Activated CD8-positive, alpha-beta T cell treated with anti-CD3 and anti-CD28 coated beads, Interleukin-2, amount 10 ng/mL, durations not matched to agents 7 days and 5 days (primary cell): Measurements from ENCODE around the gene TNFRSF11A. TPM values are rescaled to one million over a fixed set of nuclear protein-coding genes. Genes with fewer than 3 reads are reported as not detected.

ENCODE experiments used
- ATAC-seq: fragments of 150-1000 bp; cut with Tn5 transposase; one replicate; pipeline ENCODE4 v1.10.0; 2021; ENCODE audit warnings: moderate library complexity
- CTCF ChIA-PET: fragments of 350-600 bp; sonication (Branson Sonifier 250); formaldehyde crosslinking; loops from one replicate; lab custom pipeline; 2021; ENCODE audit warnings: antibody characterized with exemption; lab: Charles Lee
- POLR2A ChIA-PET: fragments of 350-600 bp; sonication (Branson Sonifier 250); formaldehyde crosslinking; loops from one replicate; lab custom pipeline; 2021; ENCODE audit warnings: antibody characterized with exemption; lab: Charles Lee
- DNase-seq: peaks from one replicate; pipeline ENCODE4 v3.0.0-alpha.2; 2020
- H3K27ac Mint-ChIP-seq: one replicate; pipeline ENCODE4 v1.8.0; 2021; ENCODE audit warnings: mild to moderate bottlenecking, mixed read lengths
- H3K27me3 Mint-ChIP-seq: one replicate; pipeline ENCODE4 v1.8.0; 2021; ENCODE audit warnings: low read depth, mixed read lengths
- H3K36me3 Mint-ChIP-seq: one replicate; pipeline ENCODE4 v1.8.0; 2021; ENCODE audit warnings: low read depth, mixed read lengths
- H3K4me1 Mint-ChIP-seq: one replicate; pipeline ENCODE4 v1.8.0; 2021; ENCODE audit warnings: low read depth, mixed read lengths
- H3K4me3 Mint-ChIP-seq: one replicate; pipeline ENCODE4 v1.8.0; 2021; ENCODE audit warnings: mild to moderate bottlenecking, mixed read lengths
- H3K9me3 Mint-ChIP-seq: one replicate; pipeline ENCODE4 v1.8.0; 2022; ENCODE audit warnings: mixed read lengths; ENCODE audit not compliant: insufficient read depth
- total RNA-seq, 2 experiments: library from RNA; stranded (reverse); gene quantifications; one replicate each; pipeline ENCODE4 v1.2.3, GENCODE V29; 2021

Gene TNFRSF11A
- total RNA-seq, 2 experiments from 2014 or later = 4.0 to 4.3 TPM

DNA sequence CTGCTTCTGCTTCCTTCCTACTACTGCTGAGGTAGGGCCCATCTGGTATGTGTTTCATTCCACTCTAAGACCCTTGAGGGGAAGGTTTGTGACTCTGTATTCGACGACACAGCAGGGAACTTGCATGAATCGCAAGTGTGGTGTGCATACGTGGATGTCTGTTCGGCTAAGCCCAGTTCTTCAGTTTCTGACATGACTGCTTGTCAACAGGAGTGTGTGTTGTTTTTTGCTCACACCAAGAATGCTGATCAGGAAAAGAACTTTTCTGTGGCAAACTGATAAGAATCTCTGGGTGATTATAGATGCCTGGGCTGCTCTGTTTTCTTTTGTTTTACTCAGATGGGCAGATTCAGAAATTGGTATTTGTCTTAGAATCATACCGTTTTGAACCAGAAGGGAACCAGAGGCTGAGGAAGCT lies 22.0 kb downstream of the TNFRSF11A start:
- no peaks in the 10 kb centered on the region for H3K9me3 Mint-ChIP-seq
- H3K27me3 Mint-ChIP-seq = peaks cover 9% of the 10 kb centered on the region
- no peak overlapping the region for H3K4me3 Mint-ChIP-seq
- peaks cover 12% of the 10 kb centered on the region for H3K4me1 Mint-ChIP-seq
- ATAC-seq (no peak), DNase-seq (no peak)
- POLR2A ChIA-PET = interaction anchor here (1.2 kb wide), 1 partner anchor 74 kb away, joined by 3 read pairs; no protein-coding TSS in a partner anchor
- CTCF ChIA-PET = interaction anchor here (1.3 to 1.6 kb wide), 2 partner anchors 21 kb away, joined by 3 to 4 read pairs; no protein-coding TSS in a partner anchor
- H3K36me3 Mint-ChIP-seq = no peaks in the 10 kb centered on the region
- H3K27ac Mint-ChIP-seq = no peak overlapping the region

DNA sequence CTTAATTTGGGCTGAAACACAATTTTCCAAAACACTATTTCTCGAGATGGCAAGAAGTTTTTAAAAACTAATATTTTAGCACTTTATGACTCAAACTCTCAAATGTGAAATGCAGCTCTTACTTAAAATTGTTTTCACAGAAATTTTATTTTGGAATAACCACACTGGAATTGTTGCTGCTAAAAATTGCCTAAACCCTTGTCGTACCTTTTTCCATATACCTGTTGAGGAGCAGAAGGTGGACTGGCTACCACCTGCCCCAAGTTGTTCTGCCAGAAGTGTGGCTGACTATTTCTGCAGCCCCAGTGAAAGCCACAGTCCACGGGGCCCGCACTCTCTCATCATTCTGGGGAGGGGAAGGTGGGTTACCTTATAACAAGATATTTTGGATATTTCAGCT lies 23.4 kb downstream of the TNFRSF11A start:
- H3K27me3 Mint-ChIP-seq = peaks cover 9% of the 10 kb centered on the region
- no peak overlapping the region for H3K4me3 Mint-ChIP-seq
- ChIA-PET CTCF (no interaction called here), POLR2A (interaction anchor here (0.6 kb wide), 1 partner anchor 15 kb away, joined by 3 read pairs; no protein-coding TSS in a partner anchor)
- DNase-seq (no peak), ATAC-seq (no peak)
- H3K4me1 Mint-ChIP-seq = peaks cover 12% of the 10 kb centered on the region
- no peaks in the 10 kb centered on the region for H3K36me3 Mint-ChIP-seq
- no peaks in the 10 kb centered on the region for H3K9me3 Mint-ChIP-seq
- H3K27ac Mint-ChIP-seq = no peak overlapping the region

DNA sequence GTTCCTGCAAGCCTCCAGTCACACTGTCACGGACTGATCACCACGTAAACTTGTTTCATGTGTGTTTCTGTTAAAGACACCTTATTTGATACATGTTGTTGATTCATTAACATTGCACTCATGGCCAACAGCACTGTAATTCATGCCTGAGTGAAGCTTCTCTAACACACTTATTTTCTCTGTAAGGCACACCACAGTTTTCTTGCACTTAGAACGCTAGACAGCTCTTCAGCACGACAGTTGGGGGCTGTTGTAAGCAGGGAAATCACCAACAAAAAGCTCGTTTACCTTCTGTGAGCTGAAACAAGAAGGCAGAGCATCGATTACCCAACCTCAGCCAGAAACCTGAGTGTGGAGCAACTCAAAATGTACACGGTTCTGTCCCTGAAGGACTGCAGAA lies 28.1 kb downstream of the TNFRSF11A start:
- CTCF ChIA-PET = no interaction called here
- DNase-seq = no peak
- Mint-ChIP-seq H3K9me3 (no peaks in the 10 kb centered on the region), H3K36me3 (no peaks in the 10 kb centered on the region), H3K4me1 (peaks cover 4% of the 10 kb centered on the region), H3K4me3 (no peak overlapping the region), H3K27ac (no peak overlapping the region), H3K27me3 (peaks cover 3% of the 10 kb centered on the region)
- ATAC-seq = no peak
- POLR2A ChIA-PET = no interaction called here

DNA sequence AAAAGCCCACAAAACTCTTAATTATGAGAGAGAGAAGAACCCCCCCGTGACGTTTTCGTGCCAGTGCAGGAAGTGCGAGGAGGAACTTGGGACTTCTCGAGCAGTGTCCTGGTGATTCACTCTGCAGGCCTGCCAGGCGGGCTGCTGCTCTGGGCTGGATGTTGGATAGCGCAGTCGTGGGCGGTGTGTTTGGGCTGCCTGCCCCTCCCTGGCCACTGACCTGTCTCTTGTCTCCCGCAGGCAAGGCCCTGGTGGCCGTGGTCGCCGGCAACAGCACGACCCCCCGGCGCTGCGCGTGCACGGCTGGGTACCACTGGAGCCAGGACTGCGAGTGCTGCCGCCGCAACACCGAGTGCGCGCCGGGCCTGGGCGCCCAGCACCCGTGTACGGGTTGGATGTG lies 29.0 kb downstream of the TNFRSF11A start:
- Mint-ChIP-seq H3K27ac (no peak overlapping the region), H3K27me3 (peaks cover 3% of the 10 kb centered on the region), H3K36me3 (no peaks in the 10 kb centered on the region), H3K9me3 (no peaks in the 10 kb centered on the region), H3K4me3 (no peak overlapping the region), H3K4me1 (peaks cover 4% of the 10 kb centered on the region)
- no peak for ATAC-seq
- POLR2A ChIA-PET = no interaction called here
- CTCF ChIA-PET = interaction anchor here (0.6 kb wide), 1 partner anchor 34 kb away, joined by 3 read pairs; no protein-coding TSS in a partner anchor
- DNase-seq = no peak

DNA sequence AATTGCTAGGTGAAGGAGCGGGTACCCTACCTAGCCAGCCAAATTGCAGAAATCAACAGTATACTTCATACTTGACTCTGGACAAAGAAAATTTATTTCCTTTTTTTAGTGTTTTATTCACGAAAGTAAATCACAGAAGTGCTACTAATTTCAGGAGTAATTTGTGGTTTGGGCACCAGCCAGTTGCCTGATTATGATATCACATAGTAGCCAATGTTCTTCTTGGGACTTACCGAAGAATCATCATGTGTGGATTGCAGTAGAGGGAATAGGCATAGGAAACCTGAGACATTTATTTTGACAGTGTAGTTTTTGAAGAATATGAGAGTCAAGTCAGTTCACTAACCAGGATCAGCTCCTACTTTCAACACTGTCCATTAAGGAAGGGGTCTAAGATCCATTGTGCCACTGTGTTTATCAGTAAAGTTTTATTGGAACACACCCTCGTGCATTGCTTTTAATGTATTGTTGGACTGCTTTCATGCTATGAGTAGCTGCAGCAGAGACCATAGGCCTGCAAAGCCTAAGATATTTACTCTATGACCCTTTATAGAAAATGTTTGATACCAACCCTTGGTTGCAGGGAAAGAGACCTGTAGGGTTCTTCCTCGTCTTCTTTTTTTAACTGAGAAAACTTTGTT lies 32.1 kb downstream of the TNFRSF11A start:
- no peaks in the 10 kb centered on the region for H3K27me3 Mint-ChIP-seq
- no peak for ATAC-seq
- no peaks in the 10 kb centered on the region for H3K36me3 Mint-ChIP-seq
- H3K27ac Mint-ChIP-seq = no peak overlapping the region
- POLR2A ChIA-PET = no interaction called here
- no peak overlapping the region for H3K4me3 Mint-ChIP-seq
- CTCF ChIA-PET = interaction anchor here (0.9 kb wide), 1 partner anchor 69 kb away, joined by 4 read pairs; no protein-coding TSS in a partner anchor
- H3K4me1 Mint-ChIP-seq = no peaks in the 10 kb centered on the region
- no peaks in the 10 kb centered on the region for H3K9me3 Mint-ChIP-seq
- no peak for DNase-seq

DNA sequence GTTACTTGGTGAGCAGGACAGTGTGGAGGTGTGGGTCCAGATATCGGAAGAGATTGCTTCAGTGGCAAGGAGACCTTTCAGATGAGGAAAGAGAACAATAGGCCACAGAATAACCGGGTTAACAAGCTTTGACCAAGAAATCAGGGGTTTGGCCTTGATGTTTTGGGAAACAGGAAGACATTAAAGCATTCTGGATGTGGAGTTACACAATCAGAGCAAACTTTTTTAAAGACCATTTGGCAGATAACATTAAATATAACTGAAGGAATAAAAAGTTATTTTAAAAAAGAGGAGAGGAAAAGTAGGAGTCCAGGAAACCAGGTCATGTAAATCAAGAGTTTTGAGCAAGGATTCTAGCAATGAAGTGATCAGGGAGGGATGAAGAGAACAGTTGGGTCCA lies 35.7 kb downstream of the TNFRSF11A start:
- no peak for ATAC-seq
- no peak overlapping the region for H3K27ac Mint-ChIP-seq
- H3K9me3 Mint-ChIP-seq = no peaks in the 10 kb centered on the region
- H3K27me3 Mint-ChIP-seq = no peaks in the 10 kb centered on the region
- ChIA-PET POLR2A (no interaction called here), CTCF (no interaction called here)
- DNase-seq = no peak
- H3K4me1 Mint-ChIP-seq = peaks cover 3% of the 10 kb centered on the region
- H3K4me3 Mint-ChIP-seq = no peak overlapping the region
- H3K36me3 Mint-ChIP-seq = peaks cover 2% of the 10 kb centered on the region

DNA sequence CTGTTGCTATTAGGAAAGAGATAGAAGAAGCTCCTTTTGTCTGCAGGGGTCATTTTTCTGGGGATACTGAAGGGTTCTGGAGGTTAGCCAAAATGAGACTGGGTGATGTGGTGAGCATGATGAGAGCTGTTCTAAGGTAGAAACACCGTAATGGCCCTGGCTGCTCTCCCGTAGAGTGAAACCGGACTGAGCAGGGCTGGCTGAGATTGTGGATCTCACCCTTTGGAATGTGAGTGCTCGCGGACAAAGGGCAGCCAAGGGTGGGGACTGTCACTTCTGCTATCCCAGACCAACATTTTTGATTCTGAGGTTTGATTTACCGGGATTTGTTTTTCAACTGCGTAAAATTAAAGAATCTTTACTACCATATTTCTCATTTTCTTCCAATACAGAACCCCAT lies 36.2 kb downstream of the TNFRSF11A start:
- Mint-ChIP-seq H3K27me3 (no peaks in the 10 kb centered on the region), H3K4me1 (peaks cover 6% of the 10 kb centered on the region), H3K4me3 (no peak overlapping the region), H3K36me3 (peaks cover 5% of the 10 kb centered on the region), H3K27ac (no peak overlapping the region), H3K9me3 (no peaks in the 10 kb centered on the region)
- CTCF ChIA-PET = no interaction called here
- no peak for DNase-seq
- POLR2A ChIA-PET = no interaction called here
- ATAC-seq = no peak

DNA sequence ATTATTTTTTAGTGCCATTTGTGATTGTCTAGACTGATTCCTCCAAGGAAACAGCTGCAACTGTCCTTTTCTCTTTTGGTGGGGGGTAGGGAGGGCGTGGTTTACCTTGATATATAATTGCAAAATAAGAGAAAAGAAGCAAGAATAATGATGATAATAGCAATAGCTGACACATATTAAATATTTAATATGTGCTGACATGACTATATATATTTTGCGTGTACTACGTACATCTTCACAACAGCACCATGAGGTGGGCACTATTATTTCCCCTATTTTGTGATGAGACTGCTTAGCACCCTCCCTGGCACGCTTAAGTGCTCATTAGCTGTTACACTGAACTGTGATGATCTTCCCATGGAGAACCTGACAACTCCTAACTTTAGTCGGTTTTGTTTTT lies 39.4 kb downstream of the TNFRSF11A start:
- Mint-ChIP-seq H3K4me1 (peaks cover 13% of the 10 kb centered on the region), H3K27ac (no peak overlapping the region), H3K27me3 (no peaks in the 10 kb centered on the region), H3K9me3 (no peaks in the 10 kb centered on the region), H3K36me3 (peaks cover 12% of the 10 kb centered on the region), H3K4me3 (no peak overlapping the region)
- ATAC-seq (no peak), DNase-seq (no peak)
- CTCF ChIA-PET = interaction anchor here (0.9 to 1.4 kb wide), 2 partner anchors 13 to 56 kb away, joined by 3 to 4 read pairs; no protein-coding TSS in a partner anchor
- POLR2A ChIA-PET = no interaction called here

DNA sequence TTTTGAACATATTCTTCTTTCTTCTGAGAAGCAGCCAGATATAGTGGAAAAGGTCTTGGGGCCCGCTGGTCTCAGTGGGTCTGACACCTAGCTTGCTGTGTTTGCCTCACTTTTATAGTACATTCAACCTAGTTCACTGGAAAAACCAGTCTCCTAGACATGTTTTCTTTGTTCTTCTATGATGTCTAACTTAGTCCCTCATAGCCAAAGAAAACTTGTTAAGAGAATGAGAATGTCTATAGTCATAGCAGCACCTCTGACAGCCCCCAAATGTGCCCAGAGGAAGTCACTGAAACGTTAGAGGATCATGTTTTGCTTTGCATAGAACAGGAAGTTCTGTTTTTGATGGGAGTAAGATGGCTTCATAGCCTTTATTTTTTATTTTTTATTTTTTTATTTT lies 40.3 kb downstream of the TNFRSF11A start:
- ChIA-PET POLR2A (interaction anchor here (0.6 kb wide), 1 partner anchor 46 kb away, joined by 3 read pairs; no protein-coding TSS in a partner anchor), CTCF (no interaction called here)
- H3K9me3 Mint-ChIP-seq = no peaks in the 10 kb centered on the region
- no peak overlapping the region for H3K4me3 Mint-ChIP-seq
- H3K27me3 Mint-ChIP-seq = no peaks in the 10 kb centered on the region
- peaks cover 13% of the 10 kb centered on the region for H3K4me1 Mint-ChIP-seq
- DNase-seq (no peak), ATAC-seq (no peak)
- peaks cover 12% of the 10 kb centered on the region for H3K36me3 Mint-ChIP-seq
- H3K27ac Mint-ChIP-seq = peak overlapping the region; percentile 36

DNA sequence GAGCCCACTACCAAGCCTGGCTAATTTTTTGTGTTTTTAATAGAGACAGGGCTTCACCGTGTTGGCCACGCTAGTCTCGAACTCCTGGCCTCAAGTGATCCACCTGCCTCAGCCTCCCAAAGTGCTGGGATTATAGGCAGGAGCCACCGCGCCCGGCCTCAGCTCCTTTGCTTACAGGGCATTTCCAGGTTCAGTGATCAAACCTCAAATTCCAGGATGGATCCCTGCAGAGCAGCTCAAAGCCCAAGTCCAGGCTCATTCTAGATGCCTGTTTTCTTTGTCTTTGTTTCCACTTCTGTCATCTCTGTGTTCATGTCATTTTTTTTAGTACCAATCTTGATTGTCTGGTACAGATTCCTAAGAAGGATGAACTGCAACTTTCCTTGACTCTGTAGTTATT lies 41.9 kb downstream of the TNFRSF11A start:
- no peaks in the 10 kb centered on the region for H3K9me3 Mint-ChIP-seq
- ChIA-PET POLR2A (no interaction called here), CTCF (no interaction called here)
- peaks cover 12% of the 10 kb centered on the region for H3K36me3 Mint-ChIP-seq
- H3K27me3 Mint-ChIP-seq = no peaks in the 10 kb centered on the region
- H3K27ac Mint-ChIP-seq = no peak overlapping the region
- no peak overlapping the region for H3K4me3 Mint-ChIP-seq
- DNase-seq (no peak), ATAC-seq (no peak)
- H3K4me1 Mint-ChIP-seq = peaks cover 13% of the 10 kb centered on the region

DNA sequence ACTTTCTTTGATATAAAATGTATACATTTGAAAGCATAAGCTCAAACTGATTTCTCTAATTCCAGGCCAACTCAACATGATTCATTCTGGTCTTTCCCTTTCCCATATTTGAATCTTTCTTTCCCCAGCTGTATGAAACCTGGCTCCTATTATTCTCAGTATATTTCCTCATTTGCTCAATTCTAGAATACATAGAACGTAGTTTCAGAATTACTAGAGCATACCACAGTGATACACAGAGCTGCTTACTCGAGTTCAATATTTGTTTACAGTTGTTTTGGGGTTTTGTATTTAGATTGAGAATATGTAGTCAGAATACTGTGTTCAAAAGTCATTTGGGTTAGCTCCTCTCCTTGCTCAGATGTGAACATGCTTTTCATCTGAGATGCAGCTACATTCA lies 43.0 kb downstream of the TNFRSF11A start:
- POLR2A ChIA-PET = no interaction called here
- H3K36me3 Mint-ChIP-seq = peaks cover 12% of the 10 kb centered on the region
- peaks cover 15% of the 10 kb centered on the region for H3K4me1 Mint-ChIP-seq
- H3K9me3 Mint-ChIP-seq = no peaks in the 10 kb centered on the region
- H3K27ac Mint-ChIP-seq = no peak overlapping the region
- DNase-seq (no peak), ATAC-seq (no peak)
- no peaks in the 10 kb centered on the region for H3K27me3 Mint-ChIP-seq
- no peak overlapping the region for H3K4me3 Mint-ChIP-seq
- CTCF ChIA-PET = interaction anchor here (1.0 to 1.5 kb wide), 3 partner anchors 22 to 216 kb away, joined by 3 to 5 read pairs (median 3); no protein-coding TSS in a partner anchor

DNA sequence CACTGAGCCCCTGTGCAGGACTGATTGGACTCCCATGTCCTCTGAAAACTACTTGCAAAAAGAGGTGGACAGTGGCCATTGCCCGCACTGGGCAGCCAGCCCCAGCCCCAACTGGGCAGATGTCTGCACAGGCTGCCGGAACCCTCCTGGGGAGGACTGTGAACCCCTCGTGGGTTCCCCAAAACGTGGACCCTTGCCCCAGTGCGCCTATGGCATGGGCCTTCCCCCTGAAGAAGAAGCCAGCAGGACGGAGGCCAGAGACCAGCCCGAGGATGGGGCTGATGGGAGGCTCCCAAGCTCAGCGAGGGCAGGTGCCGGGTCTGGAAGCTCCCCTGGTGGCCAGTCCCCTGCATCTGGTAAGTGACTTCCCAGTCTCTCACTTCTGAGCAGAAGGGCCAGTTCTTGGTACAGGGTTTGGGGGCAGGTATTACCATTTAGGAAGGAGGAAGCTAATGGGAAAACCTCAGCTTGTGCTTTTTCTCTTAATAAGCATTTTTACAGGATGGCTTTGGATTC lies 44.1 kb downstream of the TNFRSF11A start:
- ATAC-seq (no peak), DNase-seq (no peak)
- CTCF ChIA-PET = interaction anchor here (1.2 to 1.5 kb wide), 2 partner anchors 57 to 215 kb away, joined by 3 to 5 read pairs; no protein-coding TSS in a partner anchor
- peaks cover 15% of the 10 kb centered on the region for H3K4me1 Mint-ChIP-seq
- POLR2A ChIA-PET = no interaction called here
- H3K9me3 Mint-ChIP-seq = no peaks in the 10 kb centered on the region
- H3K27ac Mint-ChIP-seq = no peak overlapping the region
- peaks cover 12% of the 10 kb centered on the region for H3K36me3 Mint-ChIP-seq
- H3K27me3 Mint-ChIP-seq = no peaks in the 10 kb centered on the region
- H3K4me3 Mint-ChIP-seq = no peak overlapping the region
